AG04450 (cell line): ENCODE results near the gene SH3BGRL2. TPM values are rescaled to one million over a fixed set of nuclear protein-coding genes. Genes with fewer than 3 reads are reported as not detected.

Experiments used
- CTCF ChIA-PET: fragments of 300-600, 350-600 bp; formaldehyde crosslinking; extraction: SDS; loops from one replicate; lab custom pipeline; 2022; ENCODE audit warnings: antibody characterized with exemption, inconsistent platforms; lab: Charles Lee
- POLR2A ChIA-PET: fragments of 350-600 bp; formaldehyde crosslinking; extraction: SDS; loops from one replicate; lab custom pipeline; 2021; ENCODE audit warnings: antibody characterized with exemption, inconsistent platforms; lab: Yijun Ruan, JAX
- DNase-seq: peaks from one replicate; pipeline ENCODE4 v3.0.0-alpha.2; 2011; ENCODE audit warnings: low read depth, low spot score
- H3K27ac ChIP-seq: one replicate; pipeline ENCODE4 v1.5.1; 2012; ENCODE audit warnings: low read depth, low read length, control low read depth
- H3K27me3 ChIP-seq: one replicate; pipeline ENCODE4 v1.6.0; 2012; ENCODE audit warnings: low read length; ENCODE audit not compliant: control insufficient read depth, insufficient read depth
- H3K4me3 ChIP-seq: 2 replicates; pipeline ENCODE4 v1.5.1; 2011; ENCODE audit warnings: mild to moderate bottlenecking, low read depth, low read length, control low read depth
- H3K9me3 ChIP-seq: 2 replicates; pipeline ENCODE4 v1.5.1; 2012; ENCODE audit warnings: low read length; ENCODE audit not compliant: control insufficient read depth, insufficient read depth
- polyA plus RNA-seq: library from polyadenylated mRNA; depleted of rRNA; stranded (reverse); fragments of >200 nt; gene quantifications from 2 replicates; pipeline ENCODE4 v1.2.3, GENCODE V29; 2011
- TF ChIP-seq, protein P1 (sequence below): IDR thresholded peaks from 2 replicates; pipeline ENCODE4 v1.5.1; 2011; ENCODE audit warnings: low read depth, low read length, control low read depth, inconsistent platforms

The SH3BGRL2 gene
- polyA plus RNA-seq, 1 experiment: 5.4 TPM

DNA sequence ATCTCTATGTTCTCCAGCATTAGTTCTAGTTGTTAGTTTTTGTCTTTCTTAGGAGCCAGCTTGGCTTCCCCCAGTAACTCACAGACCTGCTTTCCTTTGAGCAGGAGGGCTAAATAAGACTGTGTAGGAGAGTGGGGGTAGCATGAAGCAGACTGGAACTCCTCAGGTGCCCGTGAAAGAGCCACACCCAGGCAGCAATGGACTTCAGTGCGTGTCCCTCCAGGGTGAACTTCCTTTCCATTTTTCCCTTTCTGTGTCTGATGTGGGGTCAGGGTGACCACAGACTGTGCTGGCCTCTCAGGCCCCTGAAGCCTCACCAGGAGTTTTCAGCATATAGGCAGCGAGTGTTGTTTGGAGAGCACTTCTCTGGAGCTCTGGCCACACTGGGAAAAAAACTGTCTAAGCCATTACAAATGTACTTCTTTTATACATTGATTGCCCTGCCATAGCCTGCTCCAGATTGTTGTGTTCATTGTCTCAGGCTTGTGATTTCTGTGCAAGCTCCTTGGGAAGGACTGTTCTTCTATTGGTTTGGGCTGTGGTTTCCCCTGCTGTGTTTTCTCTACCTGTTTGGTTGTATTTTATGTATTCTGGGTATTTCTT lies 55.7 kb downstream of the SH3BGRL2 start:
- no peak for DNase-seq
- Histone ChIP-seq H3K9me3 (no peaks in the 10 kb centered on the region), H3K27ac (no peak overlapping the region), H3K27me3 (no peaks in the 10 kb centered on the region), H3K4me3 (no peak overlapping the region)
- TF ChIP-seq, protein P1, sequence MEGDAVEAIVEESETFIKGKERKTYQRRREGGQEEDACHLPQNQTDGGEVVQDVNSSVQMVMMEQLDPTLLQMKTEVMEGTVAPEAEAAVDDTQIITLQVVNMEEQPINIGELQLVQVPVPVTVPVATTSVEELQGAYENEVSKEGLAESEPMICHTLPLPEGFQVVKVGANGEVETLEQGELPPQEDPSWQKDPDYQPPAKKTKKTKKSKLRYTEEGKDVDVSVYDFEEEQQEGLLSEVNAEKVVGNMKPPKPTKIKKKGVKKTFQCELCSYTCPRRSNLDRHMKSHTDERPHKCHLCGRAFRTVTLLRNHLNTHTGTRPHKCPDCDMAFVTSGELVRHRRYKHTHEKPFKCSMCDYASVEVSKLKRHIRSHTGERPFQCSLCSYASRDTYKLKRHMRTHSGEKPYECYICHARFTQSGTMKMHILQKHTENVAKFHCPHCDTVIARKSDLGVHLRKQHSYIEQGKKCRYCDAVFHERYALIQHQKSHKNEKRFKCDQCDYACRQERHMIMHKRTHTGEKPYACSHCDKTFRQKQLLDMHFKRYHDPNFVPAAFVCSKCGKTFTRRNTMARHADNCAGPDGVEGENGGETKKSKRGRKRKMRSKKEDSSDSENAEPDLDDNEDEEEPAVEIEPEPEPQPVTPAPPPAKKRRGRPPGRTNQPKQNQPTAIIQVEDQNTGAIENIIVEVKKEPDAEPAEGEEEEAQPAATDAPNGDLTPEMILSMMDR: no peak
- POLR2A ChIA-PET: no interaction called here
- CTCF ChIA-PET: interaction anchor here (0.9 kb wide), 1 partner anchor 14 kb away, joined by 3 read pairs; no protein-coding TSS in a partner anchor

DNA sequence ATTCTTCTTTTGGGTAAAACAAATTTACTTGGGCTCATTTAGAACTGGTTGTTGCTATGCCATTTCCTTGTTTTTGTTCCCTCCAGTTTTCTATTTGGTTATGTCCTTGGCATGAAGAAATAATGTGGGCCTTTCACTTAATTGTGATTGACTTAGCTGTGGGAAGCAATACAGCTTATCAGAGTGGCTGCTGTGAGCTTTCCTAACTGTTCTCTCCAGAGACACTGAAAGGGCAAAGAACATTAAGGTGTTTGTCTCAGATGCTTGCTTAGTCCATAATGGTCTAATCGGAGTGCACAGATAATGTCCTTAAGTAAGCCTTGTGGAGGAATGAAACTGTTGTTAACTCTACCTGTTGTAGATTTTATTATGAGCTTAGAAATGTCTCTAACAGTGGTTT lies 56.6 kb downstream of the SH3BGRL2 start:
- Histone ChIP-seq H3K27ac (no peak overlapping the region), H3K9me3 (no peaks in the 10 kb centered on the region), H3K4me3 (no peak overlapping the region), H3K27me3 (no peaks in the 10 kb centered on the region)
- ChIA-PET POLR2A (no interaction called here), CTCF (interaction anchor here (0.7 to 2.0 kb wide), 5 partner anchors 9 to 182 kb away, joined by 3 to 5 read pairs (median 4); no protein-coding TSS in a partner anchor)
- TF ChIP-seq, protein P1: no peak
- DNase-seq: no peak

DNA sequence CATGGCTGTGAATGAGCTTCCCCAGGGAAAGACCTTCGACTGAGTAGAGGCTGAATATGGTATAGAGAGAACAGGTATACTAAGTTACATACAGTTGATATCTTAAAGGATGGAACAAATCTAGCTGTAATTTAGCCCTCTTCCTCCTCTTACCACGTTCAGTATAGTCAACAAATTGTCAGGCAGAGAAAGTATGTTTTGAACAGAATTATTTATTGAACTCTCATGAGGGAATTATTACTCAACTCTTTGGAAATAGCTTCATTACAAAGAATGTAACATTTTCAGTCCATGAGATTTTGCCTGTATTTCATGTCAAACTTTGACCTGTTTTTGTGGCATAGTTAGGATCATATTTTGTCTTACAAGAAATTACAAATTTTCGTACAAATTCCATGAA lies 63.0 kb downstream of the SH3BGRL2 start:
- TF ChIP-seq, protein P1: no peak
- ChIA-PET POLR2A (no interaction called here), CTCF (interaction anchor here (0.5 to 2.4 kb wide), 6 partner anchors 20 to 175 kb away, joined by 3 to 6 read pairs (median 3); partner anchors contain the start of gene SH3BGRL2)
- no peak for DNase-seq
- Histone ChIP-seq H3K4me3 (no peak overlapping the region), H3K9me3 (no peaks in the 10 kb centered on the region), H3K27me3 (no peaks in the 10 kb centered on the region), H3K27ac (no peak overlapping the region)

DNA sequence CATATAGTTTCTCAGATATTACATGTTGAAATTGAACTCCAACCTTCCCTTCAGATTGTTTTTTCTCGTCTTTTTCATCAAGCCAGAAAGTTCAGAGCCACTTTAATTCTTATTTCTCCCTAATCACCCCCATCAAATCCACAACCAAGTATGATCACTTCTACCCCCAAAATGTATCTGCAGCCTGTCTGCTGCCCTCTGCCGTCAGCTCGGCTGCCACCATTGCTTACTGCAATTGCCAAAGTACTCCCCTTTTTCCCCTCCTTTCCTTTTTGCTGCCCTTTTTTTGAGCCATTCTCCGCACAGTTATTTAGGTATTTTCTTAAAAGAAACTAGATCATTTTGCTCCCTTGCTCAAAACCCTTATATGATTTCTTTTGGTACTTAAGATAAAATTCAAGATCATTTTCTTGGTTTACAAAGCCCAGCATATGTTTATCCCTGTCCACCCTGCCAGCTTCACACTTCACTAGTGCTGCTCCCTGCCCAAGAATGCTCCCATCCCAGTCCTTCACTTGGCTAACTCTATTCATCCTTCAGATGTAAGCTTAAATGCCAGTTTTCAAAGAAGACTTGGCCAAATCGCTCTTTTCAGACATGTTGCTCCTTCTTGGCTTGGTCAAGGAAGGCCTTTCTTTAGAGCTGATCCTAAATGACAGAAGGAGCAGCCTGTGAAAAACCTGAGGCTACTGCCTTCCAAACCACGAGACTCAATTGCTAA lies 63.7 kb downstream of the SH3BGRL2 start:
- H3K27ac ChIP-seq: no peak overlapping the region
- H3K9me3 ChIP-seq: no peaks in the 10 kb centered on the region
- DNase-seq: no peak
- TF ChIP-seq, protein P1: peak; percentile 41
- ChIA-PET POLR2A (no interaction called here), CTCF (interaction anchor here (1.0 to 2.4 kb wide), 5 partner anchors 10 to 174 kb away, joined by 3 to 12 read pairs (median 5); no protein-coding TSS in a partner anchor)
- H3K4me3 ChIP-seq: no peak overlapping the region
- H3K27me3 ChIP-seq: no peaks in the 10 kb centered on the region

DNA sequence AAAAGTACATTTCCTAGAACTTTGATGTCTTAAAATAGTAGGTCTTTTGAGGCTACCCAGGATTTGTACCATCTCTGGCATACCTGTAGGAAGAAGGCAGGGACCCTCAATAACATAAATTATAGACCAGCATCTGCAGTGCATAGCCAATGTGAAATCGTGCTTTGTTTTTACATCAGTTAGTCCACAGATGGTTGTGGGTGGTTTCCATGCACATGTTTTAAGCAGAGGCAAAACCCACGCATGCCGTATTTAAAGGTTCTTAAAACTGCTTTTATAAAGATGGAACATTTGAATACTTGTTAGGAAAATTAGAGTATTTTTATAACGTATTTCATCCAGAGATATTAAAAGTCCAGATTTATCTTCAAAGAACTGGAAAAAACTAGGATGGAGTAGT lies 66.3 kb downstream of the SH3BGRL2 start:
- Histone ChIP-seq H3K27me3 (no peaks in the 10 kb centered on the region), H3K9me3 (no peaks in the 10 kb centered on the region), H3K4me3 (no peak overlapping the region), H3K27ac (no peak overlapping the region)
- TF ChIP-seq, protein P1: no peak
- ChIA-PET CTCF (no interaction called here), POLR2A (no interaction called here)
- DNase-seq: no peak
